Ecto neural progenitor cell (in vitro differentiated cells): ENCODE measurements around the gene TMEM121B.

ENCODE experiments used
- DNase-seq: peaks from one replicate; pipeline ENCODE4 v3.0.0-alpha.2; 2018; ENCODE audit warnings: low spot score

The TMEM121B gene

DNA sequence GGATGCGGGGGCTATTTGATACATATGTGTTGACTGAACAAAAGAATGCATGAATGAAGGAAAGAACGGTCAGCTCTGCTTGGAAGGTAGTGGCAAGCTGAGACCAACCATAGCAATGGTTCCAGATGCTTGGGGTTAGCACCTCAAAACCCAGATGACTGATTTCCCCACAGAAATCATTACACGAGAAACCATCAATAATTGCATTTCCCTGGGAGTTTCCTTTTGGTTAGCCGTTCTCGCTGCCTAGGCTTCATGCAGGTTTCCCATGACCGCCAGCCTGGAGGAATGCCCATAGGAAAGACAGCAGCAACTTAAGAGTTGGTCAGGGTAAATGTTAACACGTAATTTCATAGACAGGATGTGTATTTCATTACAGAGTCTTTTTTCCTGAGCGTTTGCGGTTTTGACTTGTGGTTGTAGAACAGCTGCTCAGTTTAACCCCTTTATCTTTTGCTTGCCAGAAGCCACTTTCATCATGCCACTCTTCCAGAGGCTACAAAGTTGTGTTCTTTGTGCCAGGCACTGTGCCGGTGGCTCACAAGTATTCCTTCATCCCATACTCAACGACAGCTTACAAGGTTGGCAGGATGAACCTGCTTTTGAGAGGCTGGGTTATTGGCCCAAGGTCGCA lies 33.5 kb downstream of the TMEM121B start:
- DNase-seq, result no peak

DNA sequence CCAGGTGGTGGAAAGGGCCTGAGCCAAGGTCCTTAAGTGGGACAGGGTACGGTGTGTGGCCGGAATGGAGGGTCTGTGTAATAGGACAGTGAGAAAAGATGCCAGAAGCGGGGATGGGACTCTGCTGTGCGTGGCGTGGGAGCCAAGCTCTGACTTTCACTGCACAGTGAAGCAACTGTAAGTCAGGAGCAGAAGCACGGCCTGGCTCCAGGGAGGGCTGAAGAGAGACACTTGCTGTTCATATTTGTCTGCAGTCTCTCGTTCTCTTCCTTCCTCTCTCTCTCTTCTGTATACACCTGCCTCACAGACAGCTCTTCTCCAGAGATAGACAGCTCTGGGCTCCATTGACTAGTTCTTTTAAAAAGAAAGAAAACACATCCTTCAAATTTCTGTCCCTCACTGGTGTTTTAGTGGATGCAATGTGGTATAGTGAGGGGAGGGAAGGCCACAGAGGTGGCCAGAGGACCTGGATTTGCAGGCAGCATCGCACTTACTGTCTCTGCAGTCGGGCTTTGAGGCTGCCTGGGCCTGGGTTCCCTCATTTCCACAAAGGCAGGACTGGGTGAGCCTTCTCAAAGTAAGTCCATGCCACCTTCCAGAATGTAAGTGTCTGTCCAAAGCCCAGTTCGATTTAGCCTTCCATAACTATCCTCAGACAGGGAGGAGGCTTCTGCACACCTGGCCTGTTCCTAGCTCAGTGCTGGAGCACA lies 34.2 kb downstream of the TMEM121B start:
- no peak for DNase-seq

DNA sequence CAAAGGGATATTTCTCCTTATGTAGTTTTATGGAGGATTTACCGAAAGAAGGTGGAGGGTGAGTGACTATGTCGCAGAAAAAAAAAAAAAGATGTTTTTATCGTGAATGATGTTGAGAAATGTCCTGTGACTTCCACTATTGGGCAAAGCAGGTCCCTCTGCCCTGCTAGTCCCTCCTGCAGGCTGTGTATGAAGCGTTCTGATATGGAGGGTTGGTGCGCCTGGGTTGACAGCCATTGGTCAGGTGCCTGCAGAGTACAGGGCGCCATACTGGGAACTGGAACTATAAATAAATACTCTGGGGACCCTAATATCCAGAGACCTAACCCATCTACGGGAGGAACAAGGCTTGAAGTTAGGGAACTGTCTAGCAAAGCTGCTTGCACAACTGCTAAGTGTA lies 34.9 kb downstream of the TMEM121B start:
- no peak for DNase-seq

DNA sequence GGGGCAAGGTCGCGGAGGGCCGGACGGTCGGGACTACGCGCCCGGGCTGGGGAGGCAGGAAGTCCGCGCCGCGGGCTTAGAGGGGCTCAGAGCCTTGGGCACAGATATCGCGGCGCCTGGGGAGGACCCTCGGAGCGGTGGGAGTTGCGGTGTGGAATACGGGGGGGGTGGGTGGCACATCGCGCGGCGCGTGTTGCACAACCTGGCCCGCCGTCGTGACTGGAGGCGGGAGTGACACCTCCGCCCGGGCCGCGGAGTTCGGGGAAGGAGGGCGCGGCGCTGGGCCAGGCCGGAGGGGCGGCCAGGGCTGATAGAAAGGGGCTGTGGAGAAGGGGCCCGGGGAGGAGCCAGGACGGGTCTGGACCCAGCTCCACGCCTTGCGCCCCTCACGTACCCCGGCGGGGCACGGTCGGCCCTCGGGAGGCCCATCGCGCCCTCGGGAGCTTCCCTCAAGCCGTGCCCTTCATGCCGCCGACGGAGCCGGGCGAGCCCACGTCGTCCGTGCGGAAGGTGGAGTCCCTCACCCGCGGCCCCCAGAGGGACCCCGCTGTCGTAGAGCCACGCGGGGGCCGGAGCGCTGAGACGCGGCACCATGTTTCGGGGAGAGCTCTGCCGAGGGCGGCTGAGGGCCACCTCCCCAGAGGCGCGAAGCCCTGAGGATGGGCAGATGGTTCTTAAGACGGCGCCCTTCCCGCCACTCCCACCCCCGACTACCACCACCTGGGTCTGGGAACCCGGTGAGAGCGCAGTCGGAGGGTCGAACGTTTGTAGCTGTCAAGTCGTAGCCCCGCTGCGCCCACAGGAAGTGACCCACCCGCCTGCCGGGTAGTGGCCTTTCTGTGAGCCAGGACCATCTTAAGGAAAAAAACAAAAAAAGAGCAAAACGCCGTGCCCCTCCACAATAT lies 35.6 kb downstream of the TMEM121B start:
- DNase-seq, result no peak

DNA sequence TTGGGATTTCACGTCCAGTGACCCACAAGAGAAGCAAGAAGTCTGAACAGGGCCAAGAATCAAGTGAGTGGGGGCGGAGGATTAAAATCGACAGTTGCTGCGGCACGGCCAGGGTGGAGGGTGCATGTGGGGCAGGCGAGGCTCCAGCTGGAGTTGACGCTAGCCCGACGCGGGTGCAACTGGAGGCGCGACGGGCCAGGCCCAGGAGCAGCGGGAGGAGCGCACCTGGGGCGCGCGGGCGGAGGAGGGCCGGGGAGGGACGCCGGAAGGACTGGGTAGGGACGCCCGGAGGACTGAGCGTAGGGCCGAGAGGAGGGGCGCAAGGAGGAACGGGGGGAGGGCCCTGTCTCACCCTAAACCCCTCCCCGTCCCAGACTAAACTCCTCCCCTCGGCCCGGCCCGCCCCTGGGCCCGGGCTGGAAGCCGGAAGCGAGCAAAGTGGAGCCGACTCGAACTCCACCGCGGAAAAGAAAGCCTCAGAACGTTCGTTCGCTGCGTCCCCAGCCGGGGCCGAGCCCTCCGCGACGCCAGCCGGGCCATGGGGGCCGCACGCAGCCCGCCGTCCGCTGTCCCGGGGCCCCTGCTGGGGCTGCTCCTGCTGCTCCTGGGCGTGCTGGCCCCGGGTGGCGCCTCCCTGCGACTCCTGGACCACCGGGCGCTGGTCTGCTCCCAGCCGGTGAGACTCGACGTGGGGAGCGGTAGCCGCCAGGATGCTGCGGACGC lies 36.4 kb downstream of the TMEM121B start, which contains the start of gene IL17RA:
Gene IL17RA (plus strand): TSS at position 447 of the 723 bp plus-strand sequence. CDS start 92 bp downstream, at position 539.
- peak; percentile 89 for DNase-seq

DNA sequence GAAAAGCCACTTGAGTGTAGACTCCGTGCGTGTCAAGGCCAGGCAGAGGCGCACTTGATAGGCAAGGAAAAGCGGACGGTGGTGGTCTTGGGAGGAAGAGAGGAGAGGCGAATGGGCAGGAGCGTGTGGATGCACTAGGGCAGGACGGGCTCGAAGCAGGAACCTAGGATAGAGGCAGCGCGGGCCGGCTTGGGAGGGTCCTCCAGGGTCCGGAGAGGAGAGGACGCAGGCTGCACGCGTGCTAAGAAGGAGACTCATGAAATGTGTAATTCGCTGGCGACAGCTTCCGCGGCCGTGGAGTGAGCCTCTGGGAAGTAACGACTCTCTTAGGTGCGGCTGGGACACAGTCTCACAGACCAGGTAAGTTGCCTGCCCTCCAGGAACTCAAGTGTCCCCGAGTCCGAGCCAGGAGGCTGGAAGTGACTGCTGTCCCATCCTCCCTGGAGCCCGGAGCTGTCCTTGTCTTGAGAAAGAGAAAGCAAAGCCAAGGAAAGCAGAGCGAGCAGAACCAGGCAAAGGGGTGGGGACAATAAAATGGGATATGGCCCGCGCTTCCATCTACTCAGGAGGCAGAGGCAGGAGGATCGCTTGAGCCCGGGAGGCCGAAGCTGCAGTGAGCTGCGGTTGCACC lies 37.2 kb downstream of the TMEM121B start:
- DNase-seq, result no peak

DNA sequence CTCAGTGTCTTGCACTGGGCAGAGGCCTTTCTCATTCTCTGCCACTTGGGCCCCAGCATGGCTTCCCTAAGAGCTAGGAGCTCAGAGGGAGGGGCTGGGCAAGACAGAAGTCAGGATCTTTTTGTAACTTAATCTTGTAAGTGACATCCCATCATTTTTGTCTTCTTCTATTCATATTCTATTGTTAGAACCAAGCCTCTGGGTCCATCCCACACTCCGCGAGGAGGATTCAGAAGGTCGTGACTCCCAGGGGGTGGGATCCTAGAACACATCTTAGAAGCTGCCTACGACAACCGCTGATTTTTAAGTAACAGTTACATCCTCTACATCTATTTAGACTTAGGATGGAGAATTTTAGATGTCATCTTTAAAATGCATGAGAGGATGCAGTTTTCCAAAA lies 37.9 kb downstream of the TMEM121B start:
- DNase-seq, result no peak

DNA sequence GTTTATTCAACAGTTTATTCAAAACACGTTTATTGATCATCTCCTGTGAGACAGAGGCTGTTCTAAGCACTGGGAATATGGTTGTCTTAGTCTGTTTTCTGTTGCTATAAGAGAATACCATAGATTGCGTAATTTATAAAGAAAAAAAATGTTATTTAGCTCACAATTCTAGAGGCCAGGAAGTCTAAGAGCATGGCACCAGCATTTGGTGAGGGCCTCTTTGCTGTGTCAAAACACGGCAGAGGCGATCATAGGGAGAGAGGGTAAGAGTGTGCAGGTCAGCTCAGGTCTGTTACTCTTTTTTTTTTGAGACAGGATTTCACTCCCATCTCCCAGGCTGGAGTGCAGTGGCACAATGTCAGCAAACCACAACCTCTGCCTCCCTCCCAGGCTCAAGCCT lies 41.6 kb downstream of the TMEM121B start:
- no peak for DNase-seq

DNA sequence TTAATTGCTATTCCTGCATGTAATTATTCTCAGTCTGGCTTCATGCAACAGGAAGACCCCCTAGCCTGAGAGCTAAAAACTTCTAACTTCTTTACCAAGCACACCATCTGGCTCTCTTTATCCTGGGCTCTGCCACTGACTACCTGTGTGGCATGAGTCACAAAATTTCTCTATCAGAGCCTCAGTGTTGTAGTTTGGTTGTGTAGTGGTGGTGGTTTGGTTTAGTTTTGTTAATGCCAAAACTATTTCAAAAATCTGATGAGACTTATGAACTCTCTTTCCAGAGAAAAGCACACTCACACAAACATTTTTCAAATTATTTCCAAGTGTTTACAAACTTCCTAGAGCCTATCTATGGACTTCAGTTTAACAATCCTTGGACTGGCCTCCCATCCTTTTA lies 43.9 kb downstream of the TMEM121B start:
- DNase-seq, result peak; percentile 5

DNA sequence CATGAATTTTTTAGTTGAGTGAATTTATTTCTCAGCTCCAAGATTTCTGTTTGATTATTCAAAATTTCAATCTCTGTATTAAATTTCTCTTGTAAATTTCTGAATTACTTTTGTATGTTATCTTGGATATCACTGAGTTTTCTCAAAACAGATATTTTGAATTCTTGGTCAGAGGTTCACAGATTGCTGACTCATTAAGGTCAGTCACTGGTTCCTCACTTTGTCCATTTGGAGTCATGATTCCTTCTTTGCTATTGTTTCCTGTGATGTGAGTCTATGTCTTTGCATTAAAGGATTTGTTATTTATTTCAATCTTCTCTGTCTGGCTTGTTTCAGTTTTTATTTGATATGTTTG lies 46.5 kb downstream of the TMEM121B start:
- DNase-seq, result no peak

DNA sequence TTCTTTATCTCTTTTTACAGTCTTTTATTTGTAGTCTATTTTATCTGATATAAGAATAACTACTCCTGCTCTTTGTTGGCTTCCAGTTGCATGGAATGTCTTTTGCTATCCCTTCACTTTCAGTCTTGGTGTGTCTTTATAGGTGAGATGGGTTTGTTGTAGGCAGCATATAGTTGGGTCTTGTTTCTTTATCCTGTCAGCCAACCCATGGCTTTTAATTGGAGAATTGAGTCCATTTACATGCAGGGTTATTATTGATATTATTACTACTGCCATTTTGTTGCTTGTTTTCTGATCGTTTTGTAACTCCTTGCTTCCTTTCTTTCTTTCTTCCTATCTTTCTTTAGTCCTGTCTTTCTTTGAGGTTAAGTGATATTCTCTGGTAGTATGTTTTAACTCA lies 48.3 kb downstream of the TMEM121B start:
- no peak for DNase-seq
